Bone marrow (tissue), 2 donors: ENCODE measurements around the gene LRP2.
"Not testable (repeated sequence)": the region's sequence is repeated elsewhere in the genome, so short reads cannot be mapped to it uniquely, and the experiment has no call there.

Experiments
- DNase-seq, 2 donors: peaks; one replicate each; lab custom pipeline; 2025; lab: John Stamatoyannopoulos, UW

The LRP2 gene

GRCh38 chr2:169175112-169175511 is 187.2 kb downstream of the LRP2 start:
- no peak for DNase-seq

GRCh38 chr2:169173876-169174275 is 188.5 kb downstream of the LRP2 start:
- no peak for DNase-seq

- DNase-seq = no peak
Observed at GRCh38 chr2:169172914-169173313, 189.4 kb downstream of the LRP2 start.

- no peak for DNase-seq
Observed at GRCh38 chr2:169172151-169172735, 190.1 kb downstream of the LRP2 start.

GRCh38 chr2:169165791-169166190 is 196.5 kb downstream of the LRP2 start:
- DNase-seq = no peak

GRCh38 chr2:169164311-169164710 is 198.0 kb downstream of the LRP2 start:
- no peak for DNase-seq

GRCh38 chr2:169162613-169163012 is 199.7 kb downstream of the LRP2 start:
- no peak for DNase-seq

- no peak for DNase-seq
Observed at GRCh38 chr2:169160926-169161481, 201.3 kb downstream of the LRP2 start.

GRCh38 chr2:169159686-169160085 is 202.6 kb downstream of the LRP2 start:
- DNase-seq = no peak

- DNase-seq = no peak
Observed at GRCh38 chr2:169158874-169159273, 203.5 kb downstream of the LRP2 start.

GRCh38 chr2:169146220-169146619 is 216.1 kb downstream of the LRP2 start:
- no peak for DNase-seq

- DNase-seq = no peak
Observed at GRCh38 chr2:169143998-169144397, 218.3 kb downstream of the LRP2 start.

- DNase-seq = peak; percentile 7 to 50
Observed at GRCh38 chr2:169141713-169142352, 220.5 kb downstream of the LRP2 start.

GRCh38 chr2:169139993-169140767 is 222.2 kb downstream of the LRP2 start:
- DNase-seq = no peak

GRCh38 chr2:169139145-169139544 is 223.2 kb downstream of the LRP2 start:
- DNase-seq = no peak

- DNase-seq = no peak
Observed at GRCh38 chr2:169137924-169138323, 224.4 kb downstream of the LRP2 start.

GRCh38 chr2:169136885-169137534 is 225.3 kb downstream of the LRP2 start:
- no peak for DNase-seq

GRCh38 chr2:169136428-169136827 is 225.9 kb downstream of the LRP2 start:
- not testable (repeated sequence) for DNase-seq

- not testable (repeated sequence) for DNase-seq
Observed at GRCh38 chr2:169134272-169134671, 228.1 kb downstream of the LRP2 start.

GRCh38 chr2:169131587-169132512 is 230.5 kb downstream of the LRP2 start:
- peak in 1 of 2 donors; percentile 68 for DNase-seq

- no peak for DNase-seq
Observed at GRCh38 chr2:169129703-169130243, 232.6 kb downstream of the LRP2 start.
